Astrocyte of the hippocampus (primary cell): ENCODE data around the gene IRAK4.

ENCODE experiments used
- DNase-seq: peaks from one replicate; pipeline ENCODE4 v3.0.0; 2011; ENCODE audit warnings: low read depth, low spot score

Gene IRAK4

GRCh38 chr12:43766291-43766690 is 7.5 kb downstream of the IRAK4 start:
- DNase-seq, result peak; percentile 52

- peak; percentile 27 for DNase-seq
Measured at GRCh38 chr12:43776498-43776897, 17.7 kb downstream of the IRAK4 start.

GRCh38 chr12:43786899-43787693 is 28.3 kb downstream of the IRAK4 start:
- DNase-seq, result no peak

- DNase-seq, result peak; percentile 52
Measured at GRCh38 chr12:43789941-43790340, 31.2 kb downstream of the IRAK4 start.

- no peak for DNase-seq
Measured at GRCh38 chr12:43795716-43796280, 37.0 kb downstream of the IRAK4 start.

GRCh38 chr12:43797561-43798217 is 38.9 kb downstream of the IRAK4 start:
- no peak for DNase-seq

GRCh38 chr12:43805149-43805859 is 46.6 kb downstream of the IRAK4 start:
- DNase-seq, result no peak

GRCh38 chr12:43805860-43806736 is 47.3 kb downstream of the IRAK4 start, which contains the start of gene TWF1:
Gene TWF1, minus strand, starts transcription at chr12:43806317. Its CDS starts 72 bp downstream, at chr12:43806245.
- peak; percentile 96 for DNase-seq

- DNase-seq, result no peak
Measured at GRCh38 chr12:43806737-43807072, 48.0 kb downstream of the IRAK4 start.

- DNase-seq, result no peak
Measured at GRCh38 chr12:43807386-43807785, 48.6 kb downstream of the IRAK4 start.

GRCh38 chr12:43812057-43812456 is 53.3 kb downstream of the IRAK4 start:
- no peak for DNase-seq

GRCh38 chr12:43812926-43813325 is 54.2 kb downstream of the IRAK4 start:
- no peak for DNase-seq

GRCh38 chr12:43815416-43815815 is 56.7 kb downstream of the IRAK4 start:
- no peak for DNase-seq

GRCh38 chr12:43816168-43816567 is 57.4 kb downstream of the IRAK4 start:
- DNase-seq, result no peak

- DNase-seq, result no peak
Measured at GRCh38 chr12:43824207-43824775, 65.5 kb downstream of the IRAK4 start.

- peak; percentile 27 for DNase-seq
Measured at GRCh38 chr12:43826681-43827080, 67.9 kb downstream of the IRAK4 start.

- DNase-seq, result no peak
Measured at GRCh38 chr12:43827093-43827492, 68.3 kb downstream of the IRAK4 start.

- DNase-seq, result no peak
Measured at GRCh38 chr12:43832463-43833168, 73.9 kb downstream of the IRAK4 start.

GRCh38 chr12:43835264-43835655 is 76.5 kb downstream of the IRAK4 start:
- no peak for DNase-seq
